Measurements from ENCODE around the gene AGBL4.

AGBL4 gene

GRCh38 chr1:48582408-48582807 lies 1441.3 kb downstream of the AGBL4 start:
- H3K27ac ChIP-seq, result no peak overlapping the region
- no peak for TF ChIP-seq ZFX (IDR thresholded peaks at IDR 0.05; ENCODE audit: borderline replicate concordance)
- TF ChIP-seq CTCF (IDR thresholded peaks at IDR 0.05), result no peak

GRCh38 chr1:48581270-48581669 lies 1442.5 kb downstream of the AGBL4 start:
- TF ChIP-seq CTCF (IDR thresholded peaks at IDR 0.05) (no peak), ZFX (IDR thresholded peaks at IDR 0.05; ENCODE audit: borderline replicate concordance) (no peak)
- H3K27ac ChIP-seq, result no peak overlapping the region

- TF ChIP-seq CTCF (IDR thresholded peaks at IDR 0.05), result no peak
- TF ChIP-seq ZFX (IDR thresholded peaks at IDR 0.05; ENCODE audit: borderline replicate concordance), result no peak
- H3K27ac ChIP-seq, result no peak overlapping the region
Measured at GRCh38 chr1:48576565-48576964, 1447.2 kb downstream of the AGBL4 start.

GRCh38 chr1:48572646-48573258 lies 1451.0 kb downstream of the AGBL4 start:
- H3K27ac ChIP-seq, result no peak overlapping the region
- TF ChIP-seq ZFX (IDR thresholded peaks at IDR 0.05; ENCODE audit: borderline replicate concordance) (no peak), CTCF (IDR thresholded peaks at IDR 0.05) (peak; percentile 52)

GRCh38 chr1:48572134-48572533 lies 1451.6 kb downstream of the AGBL4 start:
- no peak overlapping the region for H3K27ac ChIP-seq
- TF ChIP-seq CTCF (IDR thresholded peaks at IDR 0.05) (no peak), ZFX (IDR thresholded peaks at IDR 0.05; ENCODE audit: borderline replicate concordance) (no peak)

- no peak for TF ChIP-seq CTCF (IDR thresholded peaks at IDR 0.05)
- no peak for TF ChIP-seq ZFX (IDR thresholded peaks at IDR 0.05; ENCODE audit: borderline replicate concordance)
- H3K27ac ChIP-seq, result no peak overlapping the region
Measured at GRCh38 chr1:48571303-48571987, 1452.3 kb downstream of the AGBL4 start.

GRCh38 chr1:48570568-48570967 lies 1453.2 kb downstream of the AGBL4 start:
- H3K27ac ChIP-seq, result no peak overlapping the region
- TF ChIP-seq CTCF (IDR thresholded peaks at IDR 0.05) (no peak), ZFX (IDR thresholded peaks at IDR 0.05; ENCODE audit: borderline replicate concordance) (no peak)

All from 22Rv1 (cell line).